Osteoblast (primary cell): ENCODE data around the gene PCARE. TPM values are rescaled to one million over a fixed set of nuclear protein-coding genes. Genes with fewer than 3 reads are reported as not detected.
A peak's percentile ranks its signal among the peaks of the same experiment; 100 is the strongest.
"Not testable (repeated sequence)": the region's sequence is repeated elsewhere in the genome, so short reads cannot be mapped to it uniquely, and the experiment has no call there.

Source experiments
- DNase-seq: peaks from one replicate; pipeline ENCODE4 v3.0.0; 2011; ENCODE audit warnings: low spot score, mixed read lengths; ENCODE audit not compliant: insufficient read length; ENCODE audit errors: missing footprints
- H2AFZ ChIP-seq: 2 replicates; pipeline ENCODE4 v1.6.0; 2011; ENCODE audit warnings: mild to moderate bottlenecking, low read length
- H3K27ac ChIP-seq: 2 replicates; pipeline ENCODE4 v1.5.1; 2011; ENCODE audit warnings: mild to moderate bottlenecking, low read depth, low read length, moderate library complexity
- H3K27me3 ChIP-seq: 2 replicates; pipeline ENCODE4 v1.6.0; 2012; ENCODE audit warnings: mild to moderate bottlenecking, control low read depth, inconsistent platforms, low read length, moderate library complexity; ENCODE audit not compliant: insufficient read depth
- H3K36me3 ChIP-seq: 2 replicates; pipeline ENCODE4 v1.5.1; 2011; ENCODE audit warnings: mild to moderate bottlenecking, low read length, control low read depth, moderate library complexity; ENCODE audit not compliant: insufficient read depth
- H3K4me1 ChIP-seq: 2 replicates; pipeline ENCODE4 v1.5.1; 2011; ENCODE audit warnings: mild to moderate bottlenecking, low read length, control low read depth, moderate library complexity; ENCODE audit not compliant: insufficient read depth
- H3K4me2 ChIP-seq: 2 replicates; pipeline ENCODE4 v1.6.0; 2011; ENCODE audit warnings: mild to moderate bottlenecking, low read length; ENCODE audit not compliant: insufficient read depth
- H3K4me3 ChIP-seq: fragments of 200-600 bp; sonication (generic); 3 replicates; pipeline ENCODE4 v1.5.1; 2012; ENCODE audit warnings: mild to moderate bottlenecking, low read length, inconsistent platforms; ENCODE audit not compliant: insufficient read depth
- H3K79me2 ChIP-seq: 2 replicates; pipeline ENCODE4 v1.6.0; 2012; ENCODE audit warnings: mild to moderate bottlenecking, low read length, control low read depth, inconsistent platforms; ENCODE audit not compliant: insufficient read depth
- H3K9me3 ChIP-seq: 2 replicates; pipeline ENCODE4 v1.5.1; 2011; ENCODE audit warnings: low read depth, low read length, control low read depth
- H4K20me1 ChIP-seq: 2 replicates; pipeline ENCODE4 v1.6.0; 2012; ENCODE audit warnings: mild to moderate bottlenecking, low read length, control low read depth; ENCODE audit not compliant: insufficient read depth
- total RNA-seq: library from RNA; depleted of rRNA; stranded (reverse); fragments of >200 nt; gene quantifications from 2 replicates; pipeline ENCODE4 v1.2.3, GENCODE V29; 2012
- TF ChIP-seq, protein P1 (sequence below): IDR thresholded peaks from 2 replicates; pipeline ENCODE4 v1.5.1; 2011; ENCODE audit warnings: mild to moderate bottlenecking, low read depth, low read length, moderate library complexity; ENCODE audit errors: extremely low read depth

PCARE gene
- total RNA-seq, 1 donor, result not detected

DNA sequence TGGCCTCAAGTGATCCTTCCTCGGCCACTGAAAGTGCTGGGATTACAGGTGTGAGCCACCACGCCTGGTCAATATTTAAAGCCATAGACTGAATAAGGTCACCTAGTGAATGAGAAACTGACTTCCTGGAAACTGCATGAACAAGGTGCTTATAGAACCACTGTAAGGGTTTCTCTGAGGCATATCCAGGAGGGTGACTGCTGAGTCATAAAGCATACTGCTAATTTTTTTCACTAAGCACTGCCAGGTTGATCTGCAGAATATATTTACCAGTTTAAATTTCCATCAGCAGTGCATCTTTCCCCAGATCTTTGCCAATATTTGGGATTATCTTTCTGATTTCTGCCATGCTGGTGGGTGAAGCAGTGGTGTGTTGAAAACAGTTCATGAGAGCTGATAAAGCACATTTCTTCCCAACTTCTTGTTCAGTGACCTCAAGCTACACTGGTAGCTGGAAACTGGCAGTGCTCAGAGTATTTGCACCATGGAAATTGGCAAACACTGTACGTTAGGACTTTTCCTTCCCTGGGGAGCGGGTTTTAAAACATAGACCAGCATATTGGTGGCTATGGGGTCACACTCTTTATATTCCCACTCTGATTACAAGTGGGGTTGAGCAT lies 36.7 kb upstream of the PCARE start:
- no peaks in the 10 kb centered on the region for H3K9me3 ChIP-seq
- H3K36me3 ChIP-seq, result no peaks in the 10 kb centered on the region
- no peaks in the 10 kb centered on the region for H3K27me3 ChIP-seq
- DNase-seq, result no peak
- no peak overlapping the region for H3K4me2 ChIP-seq
- H3K4me1 ChIP-seq, result peaks cover 43% of the 10 kb centered on the region
- H2AFZ ChIP-seq, result no peak overlapping the region
- H3K79me2 ChIP-seq, result peaks cover 2% of the 10 kb centered on the region
- peak overlapping the region; percentile 20 for H3K27ac ChIP-seq
- no peak overlapping the region for H3K4me3 ChIP-seq
- no peaks in the 10 kb centered on the region for H4K20me1 ChIP-seq
- TF ChIP-seq, protein P1, sequence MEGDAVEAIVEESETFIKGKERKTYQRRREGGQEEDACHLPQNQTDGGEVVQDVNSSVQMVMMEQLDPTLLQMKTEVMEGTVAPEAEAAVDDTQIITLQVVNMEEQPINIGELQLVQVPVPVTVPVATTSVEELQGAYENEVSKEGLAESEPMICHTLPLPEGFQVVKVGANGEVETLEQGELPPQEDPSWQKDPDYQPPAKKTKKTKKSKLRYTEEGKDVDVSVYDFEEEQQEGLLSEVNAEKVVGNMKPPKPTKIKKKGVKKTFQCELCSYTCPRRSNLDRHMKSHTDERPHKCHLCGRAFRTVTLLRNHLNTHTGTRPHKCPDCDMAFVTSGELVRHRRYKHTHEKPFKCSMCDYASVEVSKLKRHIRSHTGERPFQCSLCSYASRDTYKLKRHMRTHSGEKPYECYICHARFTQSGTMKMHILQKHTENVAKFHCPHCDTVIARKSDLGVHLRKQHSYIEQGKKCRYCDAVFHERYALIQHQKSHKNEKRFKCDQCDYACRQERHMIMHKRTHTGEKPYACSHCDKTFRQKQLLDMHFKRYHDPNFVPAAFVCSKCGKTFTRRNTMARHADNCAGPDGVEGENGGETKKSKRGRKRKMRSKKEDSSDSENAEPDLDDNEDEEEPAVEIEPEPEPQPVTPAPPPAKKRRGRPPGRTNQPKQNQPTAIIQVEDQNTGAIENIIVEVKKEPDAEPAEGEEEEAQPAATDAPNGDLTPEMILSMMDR, result no peak

GRCh38 chr2:29109246-29109645 lies 34.9 kb upstream of the PCARE start:
- H2AFZ ChIP-seq, result no peak overlapping the region

GRCh38 chr2:29108225-29108624 lies 33.9 kb upstream of the PCARE start:
- Histone ChIP-seq H4K20me1 (no peaks in the 10 kb centered on the region), H3K36me3 (no peaks in the 10 kb centered on the region), H3K27me3 (no peaks in the 10 kb centered on the region), H3K79me2 (no peaks in the 10 kb centered on the region), H3K4me3 (no peak overlapping the region), H3K9me3 (no peaks in the 10 kb centered on the region), H3K4me1 (peaks cover 25% of the 10 kb centered on the region), H2AFZ (no peak overlapping the region), H3K4me2 (peak overlapping the region; percentile 47), H3K27ac (peak overlapping the region; percentile 74)
- peak; percentile 90 for DNase-seq
- TF ChIP-seq, protein P1, result no peak

More at GRCh38 chr2:29109246-29109645, 34.9 kb upstream of the PCARE start:
- TF ChIP-seq, protein P1, result no peak
- no peak overlapping the region for H3K4me3 ChIP-seq
- peak overlapping the region; percentile 74 for H3K27ac ChIP-seq
- no peak for DNase-seq
- H3K4me2 ChIP-seq, result no peak overlapping the region
- no peaks in the 10 kb centered on the region for H3K36me3 ChIP-seq
- no peaks in the 10 kb centered on the region for H4K20me1 ChIP-seq
- H3K4me1 ChIP-seq, result peaks cover 35% of the 10 kb centered on the region
- no peaks in the 10 kb centered on the region for H3K27me3 ChIP-seq
- no peaks in the 10 kb centered on the region for H3K79me2 ChIP-seq
- no peaks in the 10 kb centered on the region for H3K9me3 ChIP-seq

- H3K36me3 ChIP-seq, H3K4me3 ChIP-seq, H4K20me1 ChIP-seq, H3K27me3 ChIP-seq, H2AFZ ChIP-seq, DNase-seq, H3K4me2 ChIP-seq, H3K9me3 ChIP-seq, H3K79me2 ChIP-seq: not testable (repeated sequence)
- peaks cover 18% of the 10 kb centered on the region for H3K4me1 ChIP-seq
- H3K27ac ChIP-seq, result peak overlapping the region; percentile 29
Measured at GRCh38 chr2:29107547-29107946, 33.2 kb upstream of the PCARE start.
